HG03457 (cell line): ENCODE measurements around the gene NAV2.
"Not testable (repeated sequence)": the region's sequence is repeated elsewhere in the genome, so short reads cannot be mapped to it uniquely, and the experiment has no call there.

Experiments used
- ATAC-seq: cut with Tn5 transposase; IDR thresholded peaks from one replicate; pipeline ENCODE4 v1.9.1; 2021; ENCODE audit warnings: moderate number of reproducible peaks; ENCODE audit not compliant: unreplicated experiment

Gene NAV2

GRCh38 chr11:19938866-19939265, 226.2 kb downstream of the NAV2 start:
- ATAC-seq = no peak

DNA sequence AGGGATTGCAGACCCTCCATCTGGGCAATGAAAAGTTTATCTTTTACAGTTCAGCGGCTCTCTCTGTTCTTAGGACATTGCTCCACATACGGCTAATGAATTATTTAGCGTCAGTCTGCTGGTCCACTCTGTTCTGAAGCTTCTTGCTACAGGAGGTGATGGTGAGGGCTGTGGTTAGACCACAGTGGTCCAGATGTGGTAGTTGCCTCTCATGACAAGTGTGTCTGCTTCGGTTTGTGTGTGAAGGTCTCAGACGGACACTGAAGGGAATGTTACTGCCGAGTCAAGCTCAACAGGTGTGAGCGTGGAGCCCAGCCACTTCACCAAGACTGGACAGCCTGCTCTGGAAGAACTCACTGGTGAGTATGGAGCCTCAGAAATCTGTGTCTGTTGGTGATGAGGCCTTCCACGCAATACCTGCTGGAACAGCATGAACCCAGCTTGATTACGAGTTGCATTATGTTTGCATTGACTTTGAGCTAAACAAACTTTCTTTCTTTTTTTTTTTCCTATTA, 226.8 kb downstream of the NAV2 start:
- no peak for ATAC-seq

- ATAC-seq = no peak
Observed at GRCh38 chr11:19940831-19941230, 228.2 kb downstream of the NAV2 start.

DNA sequence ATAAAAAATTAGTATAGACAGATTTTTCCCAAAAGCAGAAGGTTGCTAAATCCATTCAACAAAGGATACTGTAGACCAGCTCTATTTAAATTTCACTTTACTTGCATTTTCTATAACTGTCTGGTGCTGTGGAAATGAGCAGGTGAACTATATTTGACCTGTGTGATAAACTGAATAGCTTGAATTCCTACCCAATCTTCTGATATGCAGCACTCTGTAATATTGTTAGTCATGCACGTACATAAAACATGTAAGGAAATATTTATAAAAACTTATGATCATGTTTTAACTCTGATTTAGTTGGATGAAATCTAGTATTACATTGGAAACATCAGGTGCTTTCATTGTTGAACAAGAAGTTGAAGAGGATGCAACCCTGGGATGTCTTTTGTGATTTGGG, 234.0 kb downstream of the NAV2 start:
- no peak for ATAC-seq

DNA sequence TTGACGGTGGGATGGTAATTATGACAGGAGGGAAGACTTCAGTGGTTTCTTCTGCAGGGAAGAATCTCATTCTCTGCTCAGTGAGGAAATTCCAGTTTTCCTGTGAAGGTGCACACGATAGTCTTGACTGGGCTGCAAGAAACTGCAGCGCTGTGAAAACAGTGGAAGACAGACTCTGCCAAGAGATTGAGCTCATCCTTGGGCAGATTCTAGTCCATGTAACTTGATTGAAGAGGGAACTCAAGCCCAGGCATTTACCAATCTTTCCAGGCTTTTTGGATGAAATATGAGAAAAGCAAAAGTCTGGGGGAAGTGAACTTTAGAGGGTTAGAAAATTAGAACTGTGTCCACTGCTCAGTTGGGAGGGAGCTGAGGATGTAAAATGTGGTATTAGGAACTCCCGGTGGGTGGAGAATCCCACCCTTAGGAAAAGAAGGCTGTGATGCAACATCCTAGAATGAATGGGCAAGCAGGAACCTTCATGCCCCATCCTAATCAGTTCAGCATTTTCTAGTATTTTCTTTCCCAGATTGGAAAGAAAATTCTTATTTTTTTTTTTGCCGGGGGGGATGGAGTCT, 235.0 kb downstream of the NAV2 start:
- no peak for ATAC-seq

DNA sequence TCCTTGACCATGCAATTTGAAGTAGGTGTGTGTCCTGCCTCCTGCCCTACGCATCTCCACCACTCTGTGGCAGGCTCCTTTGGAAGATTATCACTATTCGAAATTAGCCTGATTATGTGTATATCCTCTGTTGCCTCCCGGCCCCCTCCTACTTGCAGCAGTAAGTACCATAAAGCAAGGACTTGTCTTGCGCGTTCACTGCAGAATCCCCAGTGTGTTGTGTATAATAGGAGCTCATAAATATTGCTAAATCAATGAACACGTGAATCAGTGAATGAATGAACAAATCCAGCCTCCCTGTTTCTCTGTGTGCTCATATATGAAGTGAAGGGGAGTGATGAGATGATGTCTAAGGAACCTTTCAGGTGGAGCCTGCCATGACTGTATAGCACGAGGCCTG, 237.0 kb downstream of the NAV2 start:
- ATAC-seq = no peak

DNA sequence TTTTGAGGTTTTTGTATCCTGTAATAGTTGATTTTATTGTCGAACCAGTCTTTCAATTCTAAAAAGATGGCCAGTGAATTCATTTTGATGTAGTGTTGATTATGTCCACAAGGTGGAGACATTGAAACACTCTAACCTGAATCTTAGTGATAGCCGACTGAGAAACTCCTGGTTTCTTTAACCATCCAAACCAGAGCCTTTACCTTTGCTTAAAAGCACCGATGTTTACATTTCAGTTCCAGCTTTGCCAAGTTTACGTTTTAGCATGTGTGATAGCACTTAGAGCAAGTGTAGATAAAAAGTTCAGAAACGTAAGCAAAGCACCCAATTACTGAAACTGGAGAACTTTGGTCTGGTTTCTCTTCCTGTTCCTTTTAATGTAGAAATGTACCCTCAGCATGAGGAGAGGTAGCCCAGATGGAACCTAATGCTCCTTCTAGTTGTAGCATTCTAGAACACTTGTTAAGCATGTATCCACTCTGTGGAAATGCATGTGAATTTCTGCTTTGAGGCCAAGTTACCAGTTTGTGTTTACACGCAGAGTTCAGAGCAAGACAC, 239.0 kb downstream of the NAV2 start:
- ATAC-seq = peak; percentile 86

DNA sequence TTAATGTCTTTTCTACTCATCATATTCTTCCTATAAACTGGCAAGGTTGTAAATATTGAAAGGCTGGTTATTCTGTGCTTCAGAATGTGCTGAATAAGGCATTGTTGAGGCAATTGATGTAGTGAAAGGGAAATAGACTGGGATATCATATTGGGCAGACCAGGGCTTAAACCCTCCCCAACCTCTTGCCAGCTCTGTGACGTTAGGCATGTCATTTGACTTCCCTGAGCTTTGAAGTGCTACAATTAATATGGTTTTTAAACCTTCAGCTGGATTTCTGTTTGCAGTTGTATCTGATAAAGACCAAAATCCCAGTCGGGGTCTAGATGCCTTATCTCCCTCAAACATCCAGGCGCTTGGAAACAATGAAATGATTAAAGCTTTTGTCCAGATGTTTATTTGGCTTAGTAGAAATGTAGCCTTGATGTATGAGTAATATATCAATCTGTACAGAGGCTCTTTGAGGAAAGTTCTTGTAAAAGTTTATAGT, 239.5 kb downstream of the NAV2 start:
- ATAC-seq = no peak

GRCh38 chr11:19952911-19953310, 240.3 kb downstream of the NAV2 start:
- ATAC-seq = no peak

DNA sequence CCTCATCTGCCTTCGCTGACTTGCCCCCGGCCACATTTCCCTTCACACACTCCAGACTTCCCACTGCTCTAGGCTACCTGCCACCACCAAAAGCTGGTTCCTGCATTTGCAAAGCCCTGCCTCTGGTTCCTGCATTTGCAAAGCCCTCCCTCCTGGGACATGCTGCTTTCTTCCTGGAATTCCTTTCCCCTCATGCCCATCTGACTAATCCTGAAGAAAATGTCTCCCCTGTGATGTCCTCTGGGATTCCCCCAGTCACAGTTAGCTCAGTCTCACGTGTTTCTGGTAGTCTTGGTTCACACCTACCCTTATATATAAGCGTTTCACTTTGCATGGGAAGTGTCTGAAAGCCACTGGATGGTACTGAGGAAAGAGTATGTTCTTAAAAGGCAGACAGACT, 240.7 kb downstream of the NAV2 start:
- no peak for ATAC-seq

DNA sequence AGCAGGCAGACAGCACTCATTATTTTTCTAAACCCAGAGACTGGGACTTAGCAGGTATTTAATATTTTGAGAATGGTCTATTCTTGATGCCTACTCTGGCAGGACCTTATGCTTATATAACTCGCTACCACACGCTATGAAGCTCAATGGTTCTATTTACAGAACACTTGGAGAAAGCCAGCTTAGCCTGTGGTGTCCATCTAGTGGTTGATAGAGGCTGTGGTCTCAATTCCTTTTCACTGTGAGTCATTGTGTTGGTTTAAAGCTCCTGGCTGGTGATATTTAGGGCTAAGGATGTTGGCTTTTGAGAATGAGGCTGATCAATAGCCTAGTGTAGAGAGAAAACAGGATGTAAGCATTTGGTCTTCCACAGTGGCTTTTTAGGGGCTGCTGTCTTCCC, 241.3 kb downstream of the NAV2 start:
- ATAC-seq = no peak

- ATAC-seq = no peak
Observed at GRCh38 chr11:19954899-19955298, 242.3 kb downstream of the NAV2 start.

GRCh38 chr11:19955660-19956059, 243.0 kb downstream of the NAV2 start:
- no peak for ATAC-seq

DNA sequence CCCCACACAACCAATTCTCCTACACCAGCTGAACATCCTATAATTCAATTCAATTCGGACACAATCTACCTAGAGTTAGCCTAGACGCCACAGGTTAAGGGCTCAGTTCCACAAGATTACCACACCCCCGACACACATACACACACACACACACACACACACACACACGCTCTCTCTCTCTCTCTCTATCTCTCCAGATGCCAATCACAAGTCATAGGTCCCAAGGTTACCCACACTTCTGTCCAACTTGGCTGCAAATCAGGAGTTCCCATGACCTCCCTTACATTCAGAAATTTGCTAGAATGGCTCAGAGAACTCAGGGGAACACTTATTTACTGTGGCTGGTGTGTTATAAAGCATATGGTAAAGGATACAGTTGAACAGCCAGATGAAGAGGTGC, 243.6 kb downstream of the NAV2 start:
- ATAC-seq = no peak

- no peak for ATAC-seq
Observed at GRCh38 chr11:19957294-19957943, 244.8 kb downstream of the NAV2 start.

GRCh38 chr11:19958204-19958603, 245.6 kb downstream of the NAV2 start:
- ATAC-seq = no peak

DNA sequence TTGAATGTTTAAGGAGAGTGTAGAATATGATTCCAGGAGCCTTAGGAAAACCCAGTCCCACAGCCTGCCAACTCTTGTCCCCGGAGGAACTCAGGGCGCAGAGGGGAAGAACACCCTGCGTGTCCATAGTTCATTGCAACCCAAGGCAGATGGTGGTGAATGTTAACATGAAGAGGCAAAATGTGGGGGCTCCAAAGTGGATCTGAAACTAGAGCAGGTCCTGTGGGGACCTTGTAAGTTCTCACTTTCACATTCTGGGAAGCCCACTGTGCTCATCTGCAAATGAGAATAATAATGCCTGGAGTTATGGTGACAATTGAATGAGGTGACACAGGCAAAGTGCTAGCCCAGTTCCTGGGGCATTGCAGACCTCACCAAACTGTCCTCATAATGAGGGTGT, 246.6 kb downstream of the NAV2 start:
- no peak for ATAC-seq

DNA sequence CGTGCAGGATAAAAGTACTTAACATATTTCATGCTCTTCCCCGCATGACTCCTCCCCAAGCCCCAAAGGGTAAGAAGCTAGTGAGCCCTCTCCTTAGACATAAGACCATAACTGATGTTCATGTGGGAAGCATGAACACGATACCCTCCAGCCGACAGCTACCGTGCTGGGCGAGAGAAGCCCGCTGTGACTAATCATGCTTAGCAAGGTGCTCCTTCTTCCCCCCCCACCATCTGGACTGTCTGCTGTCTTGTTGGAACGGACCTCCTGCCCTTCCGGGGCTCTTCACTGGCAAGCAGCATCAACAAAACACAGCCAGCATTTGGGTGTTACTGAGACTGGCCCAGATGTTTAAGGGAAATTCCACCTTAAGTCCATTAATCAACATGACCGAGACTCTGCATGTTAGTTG, 247.0 kb downstream of the NAV2 start:
- no peak for ATAC-seq

- not testable (repeated sequence) for ATAC-seq
Observed at GRCh38 chr11:19960410-19960809, 247.8 kb downstream of the NAV2 start.

DNA sequence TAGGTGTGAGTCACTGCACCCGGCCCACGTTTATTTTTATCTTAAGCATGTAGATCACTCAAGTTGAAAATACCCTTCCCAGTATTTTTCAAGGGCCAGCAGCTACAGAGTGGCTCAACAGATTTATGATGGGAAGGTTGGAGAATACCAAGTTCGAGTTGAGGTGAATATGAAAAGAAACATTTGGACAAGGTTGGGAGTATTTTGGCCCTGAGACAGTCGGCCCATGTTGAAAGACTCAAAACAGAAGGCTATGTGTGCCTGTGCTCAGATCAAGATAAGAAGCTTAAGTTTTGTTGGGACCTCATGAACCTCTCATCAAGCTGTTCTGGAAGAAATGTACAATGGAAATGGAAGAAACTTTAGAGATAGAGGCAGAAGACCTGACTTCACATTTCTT, 248.6 kb downstream of the NAV2 start:
- no peak for ATAC-seq

- ATAC-seq = no peak
Observed at GRCh38 chr11:19962053-19962800, 249.6 kb downstream of the NAV2 start.

DNA sequence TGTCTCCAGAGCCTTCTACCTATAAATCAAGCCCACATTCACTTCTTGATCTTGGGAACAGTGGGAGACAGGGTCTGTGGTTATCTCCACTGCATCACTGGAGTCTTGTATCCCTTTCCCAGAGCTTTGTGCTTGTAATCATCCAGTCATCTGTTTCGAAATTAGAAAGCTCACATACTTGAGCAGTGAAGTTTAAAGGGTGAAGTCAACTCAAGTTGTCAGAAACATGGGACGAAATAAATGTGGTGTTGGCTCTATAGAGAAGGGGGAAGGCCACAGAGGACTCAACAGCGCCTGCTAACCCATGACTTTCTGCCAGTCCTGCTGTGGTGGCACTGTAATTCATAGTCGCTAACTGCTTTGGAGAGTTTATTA, 250.2 kb downstream of the NAV2 start:
- no peak for ATAC-seq
